Panc1 (cell line): Measurements from ENCODE around the gene BPIFA3.

Experiments used
- POLR2AphosphoS5 ChIP-seq: IDR thresholded peaks from 2 replicates; pipeline ENCODE4 v1.6.1; 2012; ENCODE audit warnings: mild to moderate bottlenecking, low read depth, low read length, moderate library complexity
- REST ChIP-seq, 2 experiments: IDR thresholded peaks; 2 replicates each; pipeline ENCODE4 v1.6.1; 2011 to 2012; ENCODE audit warnings: low read depth in 2 of 2, control low read depth in 1 of 2, low read length in 1 of 2, mild to moderate bottlenecking in 1 of 2, moderate library complexity in 1 of 2; ENCODE audit not compliant: insufficient read depth in 1 of 2
- SIN3A ChIP-seq: IDR thresholded peaks from 2 replicates; pipeline ENCODE4 v1.6.1; 2012; ENCODE audit warnings: low read depth, mild to moderate bottlenecking, low read length, moderate library complexity, borderline replicate concordance; ENCODE audit not compliant: insufficient read depth
- TF ChIP-seq, protein P1 (sequence below): fragments of 450-650 bp; IDR thresholded peaks from 2 replicates; pipeline ENCODE4 v1.5.1; 2017; ENCODE audit warnings: mild to moderate bottlenecking

DNA sequence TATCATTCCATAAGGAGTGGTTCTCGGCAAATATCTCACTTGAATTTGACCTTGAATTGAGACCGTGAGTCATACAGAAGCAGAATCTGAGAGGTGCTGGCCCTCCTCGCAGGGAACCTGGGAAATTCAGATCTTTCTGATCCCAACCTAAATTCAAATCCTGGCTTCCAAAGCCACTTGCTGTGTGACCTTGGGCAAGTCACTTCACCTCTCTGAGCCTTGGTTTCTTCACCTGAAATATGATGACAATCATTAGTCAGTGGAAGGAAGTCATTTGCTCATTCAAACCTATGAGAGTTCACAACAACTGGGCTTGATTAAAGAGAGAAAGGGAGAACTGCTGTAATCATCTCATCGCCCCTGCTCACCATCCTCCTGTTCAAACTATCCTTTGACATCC is 7.2 kb downstream of the BPIFA3 start:
- TF ChIP-seq, protein P1, sequence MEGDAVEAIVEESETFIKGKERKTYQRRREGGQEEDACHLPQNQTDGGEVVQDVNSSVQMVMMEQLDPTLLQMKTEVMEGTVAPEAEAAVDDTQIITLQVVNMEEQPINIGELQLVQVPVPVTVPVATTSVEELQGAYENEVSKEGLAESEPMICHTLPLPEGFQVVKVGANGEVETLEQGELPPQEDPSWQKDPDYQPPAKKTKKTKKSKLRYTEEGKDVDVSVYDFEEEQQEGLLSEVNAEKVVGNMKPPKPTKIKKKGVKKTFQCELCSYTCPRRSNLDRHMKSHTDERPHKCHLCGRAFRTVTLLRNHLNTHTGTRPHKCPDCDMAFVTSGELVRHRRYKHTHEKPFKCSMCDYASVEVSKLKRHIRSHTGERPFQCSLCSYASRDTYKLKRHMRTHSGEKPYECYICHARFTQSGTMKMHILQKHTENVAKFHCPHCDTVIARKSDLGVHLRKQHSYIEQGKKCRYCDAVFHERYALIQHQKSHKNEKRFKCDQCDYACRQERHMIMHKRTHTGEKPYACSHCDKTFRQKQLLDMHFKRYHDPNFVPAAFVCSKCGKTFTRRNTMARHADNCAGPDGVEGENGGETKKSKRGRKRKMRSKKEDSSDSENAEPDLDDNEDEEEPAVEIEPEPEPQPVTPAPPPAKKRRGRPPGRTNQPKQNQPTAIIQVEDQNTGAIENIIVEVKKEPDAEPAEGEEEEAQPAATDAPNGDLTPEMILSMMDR, result no peak
- TF ChIP-seq POLR2AphosphoS5 (no peak), SIN3A (no peak), REST (IDR thresholded peaks at IDR 0.05; ENCODE audit: insufficient read depth in 1 of 2, low read depth in 2 of 2, low read length in 1 of 2) (no peak)
